Right lobe of liver (tissue), 6 donors: Measurements from ENCODE around the gene IFNA21. TPM values are rescaled to one million over a fixed set of nuclear protein-coding genes. Genes with fewer than 3 reads are reported as not detected.
"Not testable (repeated sequence)": the region's sequence is repeated elsewhere in the genome, so short reads cannot be mapped to it uniquely, and the experiment has no call there.

Experiments used
- ATAC-seq, 4 donors: fragments of 200-7000 bp; cut with Tn5 transposase; one replicate each; pipeline ENCODE4 v1.9.1; 2020; ENCODE audit warnings: mild to moderate bottlenecking in 4 of 4, moderate library complexity in 4 of 4
- DNase-seq, 3 donors: peaks; one replicate each; pipeline ENCODE4 v3.0.0-alpha.2; 2020
- H3K27ac ChIP-seq, 3 donors: fragments of 200-600 bp; one replicate each; pipeline ENCODE4 v1.8.0; 2022
- H3K27me3 ChIP-seq, 2 donors: fragments of 200-600 bp; one replicate each; pipeline ENCODE4 v1.8.0; 2022
- H3K36me3 ChIP-seq, 4 donors: fragments of 200-600 bp; sonication (generic) in 1 of 4; one replicate each; pipeline versions ENCODE4 v1.5.1 to v1.8.0; 2017 to 2022; ENCODE audit warnings: control low read depth in 1 of 4
- H3K4me1 ChIP-seq, 4 donors: fragments of 200-600 bp; sonication (generic) in 1 of 4; one replicate each; pipeline versions ENCODE4 v1.5.1 to v1.8.0; 2017 to 2022; ENCODE audit warnings: control low read depth in 1 of 4
- H3K4me3 ChIP-seq, 3 donors: fragments of 200-600 bp; one replicate each; pipeline ENCODE4 v1.8.0; 2022
- H3K9me3 ChIP-seq, 4 donors: fragments of 200-600 bp; sonication (generic) in 1 of 4; one replicate each; pipeline versions ENCODE4 v1.5.1 to v1.8.0; 2017 to 2022; ENCODE audit warnings: control low read depth in 1 of 4
- POLR2A ChIP-seq: fragments of 450-650 bp; IDR thresholded peaks from one replicate; pipeline ENCODE4 v1.6.1; 2017; ENCODE audit warnings: antibody characterized with exemption, mild to moderate bottlenecking
- WGBS: methylation state at CpG from one replicate; pipeline ENCODE4 v1.1.6; 2018; ENCODE audit warnings: low coverage, low lambda C conversion rate; ENCODE audit not compliant: insufficient coverage; ENCODE audit errors: missing lambda C conversion rate; 5-methylcytosine and 5-hydroxymethylcytosine counted together
- intact Hi-C, 2 donors: fragments of 100-400 bp; cut with DNase I; formaldehyde crosslinking; loops; one replicate each; pipeline versions ENCODE4 v1.11.2 to v1.14.1; 2022
- total RNA-seq, 6 experiments: library from RNA; depleted of rRNA in 2 of 6; stranded (reverse); fragments of >200 nt in 2 of 6; fragmentation: NEBNext Ultra II Directional in 3 of 6; extraction: Animal tissue kit (Norgen Biotek cat#: 25700) in 3 of 6; gene quantifications; one replicate each; pipeline versions ENCODE4 v1.1.0 to v1.2.4, GENCODE V29; 2016 to 2023
- TF ChIP-seq, protein P1 (sequence below), 4 donors: fragments of 200-600 bp in 3 of 4; fragments of 450-650 bp in 1 of 4; IDR thresholded peaks; one replicate each; pipeline versions ENCODE4 v1.5.1 to v1.8.0; 2016 to 2022; ENCODE audit warnings: antibody characterized with exemption in 4 of 4, mild to moderate bottlenecking in 2 of 4
- donor health status: DM: no; HTN: yes; CAD: no.
- donor health status: DM: no; HTN: no; CAD: no.
- donor health status: DM: no; HTN: no; CAD: no.
- donor health status: DM: no; HTN: yes; CAD: no.
- donor health status: DM: no; HTN: yes; CAD: no.

IFNA21 gene
- total RNA-seq, 6 experiments from 2014 or later: not detected

- H3K9me3 ChIP-seq, H3K4me1 ChIP-seq, DNase-seq, H3K4me3 ChIP-seq, H3K27me3 ChIP-seq, intact Hi-C loops, H3K27ac ChIP-seq, H3K36me3 ChIP-seq: not testable (repeated sequence)
- WGBS: 33% methylated on average over 5 of the region's 6 CpGs
- ATAC-seq: peak; percentile 65 to 89 (median 73)
- TF ChIP-seq, protein P1, sequence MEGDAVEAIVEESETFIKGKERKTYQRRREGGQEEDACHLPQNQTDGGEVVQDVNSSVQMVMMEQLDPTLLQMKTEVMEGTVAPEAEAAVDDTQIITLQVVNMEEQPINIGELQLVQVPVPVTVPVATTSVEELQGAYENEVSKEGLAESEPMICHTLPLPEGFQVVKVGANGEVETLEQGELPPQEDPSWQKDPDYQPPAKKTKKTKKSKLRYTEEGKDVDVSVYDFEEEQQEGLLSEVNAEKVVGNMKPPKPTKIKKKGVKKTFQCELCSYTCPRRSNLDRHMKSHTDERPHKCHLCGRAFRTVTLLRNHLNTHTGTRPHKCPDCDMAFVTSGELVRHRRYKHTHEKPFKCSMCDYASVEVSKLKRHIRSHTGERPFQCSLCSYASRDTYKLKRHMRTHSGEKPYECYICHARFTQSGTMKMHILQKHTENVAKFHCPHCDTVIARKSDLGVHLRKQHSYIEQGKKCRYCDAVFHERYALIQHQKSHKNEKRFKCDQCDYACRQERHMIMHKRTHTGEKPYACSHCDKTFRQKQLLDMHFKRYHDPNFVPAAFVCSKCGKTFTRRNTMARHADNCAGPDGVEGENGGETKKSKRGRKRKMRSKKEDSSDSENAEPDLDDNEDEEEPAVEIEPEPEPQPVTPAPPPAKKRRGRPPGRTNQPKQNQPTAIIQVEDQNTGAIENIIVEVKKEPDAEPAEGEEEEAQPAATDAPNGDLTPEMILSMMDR (IDR thresholded peaks at IDR 0.05): peak; percentile 22 to 49 (median 42)
Observed at GRCh38 chr9:21194867-21195776, 28.7 kb upstream of the IFNA21 start.

- WGBS: 54% methylated on average over 3 of the region's 3 CpGs
- H3K27ac ChIP-seq, H3K9me3 ChIP-seq, H3K4me1 ChIP-seq, DNase-seq, intact Hi-C loops, H3K36me3 ChIP-seq, H3K27me3 ChIP-seq, H3K4me3 ChIP-seq, ATAC-seq: not testable (repeated sequence)
Observed at GRCh38 chr9:21187487-21187886, 21.0 kb upstream of the IFNA21 start, which contains the start of gene IFNA4. TSS of gene IFNA4 (minus strand) at chr9:21187587. CDS start at chr9:21187531, 56 bp downstream.

- not testable (repeated sequence) for H3K36me3 ChIP-seq, DNase-seq
- peak; percentile 63 to 83 (median 68) for ATAC-seq
Observed at GRCh38 chr9:21182810-21183736, 16.6 kb upstream of the IFNA21 start.

GRCh38 chr9:21174671-21175070 is 8.2 kb upstream of the IFNA21 start:
- no peaks in the 10 kb centered on the region for H3K9me3 ChIP-seq
- no peak overlapping the region for H3K4me3 ChIP-seq
- H3K4me1 ChIP-seq: no peaks in the 10 kb centered on the region
- TF ChIP-seq POLR2A: no peak
- TF ChIP-seq, protein P1 (IDR thresholded peaks at IDR 0.05): no peak
- intact Hi-C loops: no loop called here
- DNase-seq: no peak
- no peak for ATAC-seq
- no peaks in the 10 kb centered on the region for H3K36me3 ChIP-seq
- no peak overlapping the region for H3K27ac ChIP-seq
- WGBS: 84% methylated on average over 2 of the region's 2 CpGs
- H3K27me3 ChIP-seq: no peaks in the 10 kb centered on the region

More at GRCh38 chr9:21182810-21183736, 16.6 kb upstream of the IFNA21 start:
- H3K27ac ChIP-seq, H3K4me3 ChIP-seq, intact Hi-C loops, H3K27me3 ChIP-seq, H3K4me1 ChIP-seq, H3K9me3 ChIP-seq: not testable (repeated sequence)
- TF ChIP-seq, protein P1 (IDR thresholded peaks at IDR 0.05): peak in 3 of 4 donors; percentile 18 to 41 (median 37)
- 19% methylated on average over 4 of the region's 4 CpGs for WGBS
